ENCODE results near the gene ATP13A2. TPM values are rescaled to one million over a fixed set of nuclear protein-coding genes. Genes with fewer than 3 reads are reported as not detected.

The ATP13A2 gene
- 20.9 and 40.3 TPM in 2 replicates for total RNA-seq

GRCh38 chr1:17011439-17012307 lies at the start of gene ATP13A2:
Gene ATP13A2 (minus strand): TSS chr1:17011928. CDS start chr1:17011738, 190 bp downstream.

DNA sequence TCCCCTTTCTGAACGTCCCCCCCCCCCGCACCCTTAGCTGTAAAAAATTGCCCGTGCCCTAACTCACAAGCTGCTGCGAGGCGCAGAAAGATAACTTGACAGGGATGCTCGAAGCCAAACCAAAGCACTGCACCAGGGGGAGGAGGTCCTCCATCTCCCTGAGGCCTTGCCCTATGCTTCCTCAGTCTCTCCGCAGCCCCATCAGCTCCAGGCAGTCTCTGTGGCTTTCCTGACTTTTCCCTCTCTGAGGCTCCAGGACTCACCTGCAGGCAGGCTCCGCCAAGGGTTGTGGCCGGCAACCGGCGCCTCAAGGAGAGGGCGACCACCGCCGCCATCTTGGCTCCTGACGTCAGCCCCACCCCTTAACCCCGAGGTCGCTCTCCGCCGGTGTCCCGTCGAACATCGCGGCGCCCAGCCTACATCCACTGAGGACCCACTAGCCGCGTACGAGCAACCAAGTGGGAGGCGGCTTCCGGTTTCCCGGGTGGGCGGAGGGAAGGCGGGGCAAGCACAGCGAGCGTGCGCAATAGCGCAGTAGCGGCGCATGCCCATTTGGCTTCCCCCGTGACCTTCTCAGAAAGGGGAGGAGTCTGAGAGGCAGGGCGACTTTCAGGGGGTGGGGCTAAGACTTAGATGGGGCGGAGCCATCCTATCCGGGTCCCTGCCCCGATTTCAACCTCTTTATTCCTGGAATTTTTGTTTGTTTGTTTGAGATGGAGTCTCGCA lies 42.1 kb upstream of the ATP13A2 start, which contains the start of gene SDHB:
SDHB (minus strand) TSS at position 348 of the 726 bp plus-strand sequence; CDS start at position 335, 13 bp downstream.

GRCh38 chr1:16980473-16981268 lies 31.1 kb downstream of the ATP13A2 start, which contains the start of gene MFAP2:
Gene MFAP2 (minus strand): TSS chr1:16980620. CDS start chr1:16978273, 2,347 bp downstream.

Other genes starting within 250 kb of the ATP13A2 start
- under 0.01 TPM in 2 replicates for gene RNU1-2, start 115.9 kb downstream of the ATP13A2 start, total RNA-seq
- gene CROCC, start 90.0 kb downstream of the ATP13A2 start, total RNA-seq, result 15.8 and 16.5 TPM in 2 replicates
- 40.7 and 44.5 TPM in 2 replicates for gene MFAP2, start 31.3 kb downstream of the ATP13A2 start, total RNA-seq
- 125 and 131 TPM in 2 replicates for gene SDHB, start 42.1 kb upstream of the ATP13A2 start, total RNA-seq
- gene PADI2, start 107.5 kb upstream of the ATP13A2 start, total RNA-seq, result not detected in 2 replicates
- not detected in 2 replicates for gene PADI1, start 193.2 kb upstream of the ATP13A2 start, total RNA-seq
- gene PADI3, start 237.2 kb upstream of the ATP13A2 start, total RNA-seq, result not detected in 2 replicates